Upper lobe of right lung (tissue), 1 donor: ENCODE data around the gene TBX1. TPM values are rescaled to one million over a fixed set of nuclear protein-coding genes. Genes with fewer than 3 reads are reported as not detected.

Experiments used
- ATAC-seq: fragments of 200-7000 bp; cut with Tn5 transposase; one replicate; pipeline ENCODE4 v1.9.1; 2020; ENCODE audit warnings: mild to moderate bottlenecking, moderate library complexity
- DNase-seq: peaks from one replicate; pipeline ENCODE4 v3.0.0-alpha.2; 2020
- H3K27ac ChIP-seq: fragments of 200-600 bp; one replicate; pipeline ENCODE4 v1.8.0; 2022
- H3K27me3 ChIP-seq: fragments of 200-600 bp; one replicate; pipeline ENCODE4 v1.8.0; 2022; ENCODE audit warnings: mild to moderate bottlenecking
- H3K36me3 ChIP-seq: fragments of 200-600 bp; one replicate; pipeline ENCODE4 v1.8.0; 2022
- H3K4me1 ChIP-seq: fragments of 200-600 bp; one replicate; pipeline ENCODE4 v1.8.0; 2022
- H3K4me3 ChIP-seq: fragments of 200-600 bp; one replicate; pipeline ENCODE4 v1.8.0; 2022; ENCODE audit warnings: mild to moderate bottlenecking
- H3K9me3 ChIP-seq: fragments of 200-600 bp; one replicate; pipeline ENCODE4 v1.8.0; 2022
- CTCF ChIP-seq: fragments of 200-600 bp; IDR thresholded peaks from one replicate; pipeline ENCODE4 v1.8.0; 2022; ENCODE audit warnings: antibody characterized with exemption
- intact Hi-C: fragments of 100-400 bp; cut with DNase I; formaldehyde crosslinking; loops from one replicate; pipeline ENCODE4 v1.11.0; 2022
- total RNA-seq: library from RNA; stranded (reverse); fragmentation: NEBNext Ultra II Directional; extraction: Animal tissue kit (Norgen Biotek cat#: 25700); gene quantifications from one replicate; pipeline ENCODE4 v1.2.1, GENCODE V29; 2021
- donor health status: DM: no; HTN: yes; CAD: no; lungs with severe emphysema.

TBX1 gene
- total RNA-seq, 1 donor from 2014 or later = 15.4 TPM

GRCh38 chr22:19783586-19784383 is 23.2 kb downstream of the TBX1 start:
- no peak for DNase-seq
- no peaks in the 10 kb centered on the region for H3K9me3 ChIP-seq
- no peak overlapping the region for H3K4me3 ChIP-seq

GRCh38 chr22:19784384-19785175 is 24.0 kb downstream of the TBX1 start:
- Histone ChIP-seq H3K4me1 (no peaks in the 10 kb centered on the region), H3K27me3 (no peaks in the 10 kb centered on the region), H3K9me3 (no peaks in the 10 kb centered on the region), H3K27ac (no peak overlapping the region), H3K36me3 (no peaks in the 10 kb centered on the region), H3K4me3 (no peak overlapping the region)
- DNase-seq = no peak
- no peak for TF ChIP-seq CTCF
- no peak for ATAC-seq
- intact Hi-C loops = no loop called here

More at GRCh38 chr22:19783586-19784383, 23.2 kb downstream of the TBX1 start:
- no peaks in the 10 kb centered on the region for H3K36me3 ChIP-seq
- no peak for TF ChIP-seq CTCF
- no peak for ATAC-seq
- H3K27me3 ChIP-seq = no peaks in the 10 kb centered on the region
- H3K27ac ChIP-seq = no peak overlapping the region
- intact Hi-C loops = no loop called here
- no peaks in the 10 kb centered on the region for H3K4me1 ChIP-seq

GRCh38 chr22:19785461-19786263 is 25.1 kb downstream of the TBX1 start:
- H3K36me3 ChIP-seq = no peaks in the 10 kb centered on the region
- intact Hi-C loops = no loop called here
- DNase-seq = no peak

GRCh38 chr22:19786264-19786585 is 25.6 kb downstream of the TBX1 start:
- Histone ChIP-seq H3K9me3 (no peaks in the 10 kb centered on the region), H3K27me3 (no peaks in the 10 kb centered on the region), H3K36me3 (no peaks in the 10 kb centered on the region), H3K4me1 (no peaks in the 10 kb centered on the region), H3K4me3 (no peak overlapping the region), H3K27ac (no peak overlapping the region)
- ATAC-seq (no peak), DNase-seq (no peak)
- TF ChIP-seq CTCF = no peak
- intact Hi-C loops = no loop called here

More at GRCh38 chr22:19785461-19786263, 25.1 kb downstream of the TBX1 start:
- H3K27me3 ChIP-seq = no peaks in the 10 kb centered on the region
- ATAC-seq = no peak
- H3K9me3 ChIP-seq = no peaks in the 10 kb centered on the region
- no peak overlapping the region for H3K4me3 ChIP-seq
- H3K4me1 ChIP-seq = no peaks in the 10 kb centered on the region
- TF ChIP-seq CTCF = no peak
- H3K27ac ChIP-seq = no peak overlapping the region

GRCh38 chr22:19786959-19787848 is 26.6 kb downstream of the TBX1 start:
- Histone ChIP-seq H3K9me3 (no peaks in the 10 kb centered on the region), H3K4me3 (no peak overlapping the region), H3K4me1 (no peaks in the 10 kb centered on the region), H3K27ac (no peak overlapping the region), H3K27me3 (no peaks in the 10 kb centered on the region), H3K36me3 (no peaks in the 10 kb centered on the region)
- intact Hi-C loops = no loop called here
- DNase-seq (no peak), ATAC-seq (no peak)
- no peak for TF ChIP-seq CTCF
